ENCODE data around the gene INPP1. TPM values are rescaled to one million over a fixed set of nuclear protein-coding genes. Genes with fewer than 3 reads are reported as not detected.

INPP1 gene
- polyA plus RNA-seq, 1 donor (not counting 4 experiments of a cell fraction or from before 2014, with no cell fraction given): 6.3 TPM

GRCh38 chr2:190342611-190343010 is 778 bp upstream of the INPP1 start:
- H3K79me2 ChIP-seq (ENCODE audit: control insufficient read depth, insufficient read depth, low read length): no peaks in the 10 kb centered on the region
- TF ChIP-seq, protein P1, sequence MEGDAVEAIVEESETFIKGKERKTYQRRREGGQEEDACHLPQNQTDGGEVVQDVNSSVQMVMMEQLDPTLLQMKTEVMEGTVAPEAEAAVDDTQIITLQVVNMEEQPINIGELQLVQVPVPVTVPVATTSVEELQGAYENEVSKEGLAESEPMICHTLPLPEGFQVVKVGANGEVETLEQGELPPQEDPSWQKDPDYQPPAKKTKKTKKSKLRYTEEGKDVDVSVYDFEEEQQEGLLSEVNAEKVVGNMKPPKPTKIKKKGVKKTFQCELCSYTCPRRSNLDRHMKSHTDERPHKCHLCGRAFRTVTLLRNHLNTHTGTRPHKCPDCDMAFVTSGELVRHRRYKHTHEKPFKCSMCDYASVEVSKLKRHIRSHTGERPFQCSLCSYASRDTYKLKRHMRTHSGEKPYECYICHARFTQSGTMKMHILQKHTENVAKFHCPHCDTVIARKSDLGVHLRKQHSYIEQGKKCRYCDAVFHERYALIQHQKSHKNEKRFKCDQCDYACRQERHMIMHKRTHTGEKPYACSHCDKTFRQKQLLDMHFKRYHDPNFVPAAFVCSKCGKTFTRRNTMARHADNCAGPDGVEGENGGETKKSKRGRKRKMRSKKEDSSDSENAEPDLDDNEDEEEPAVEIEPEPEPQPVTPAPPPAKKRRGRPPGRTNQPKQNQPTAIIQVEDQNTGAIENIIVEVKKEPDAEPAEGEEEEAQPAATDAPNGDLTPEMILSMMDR (optimal IDR thresholded peaks at IDR 0.05 in 1 of 3, IDR thresholded peaks at IDR 0.05 in 1 of 3, conservative IDR thresholded peaks at IDR 0.05 in 1 of 3; ENCODE audit: extremely low read depth in 1 of 3, insufficient read depth in 2 of 3, low read length in 3 of 3): no peak
- no peak for TF ChIP-seq EZH2 (IDR thresholded peaks at IDR 0.05; ENCODE audit: low read length)
- dilution Hi-C loops (cut with MboI; ENCODE audit: extremely low pct_ligation_motif_present, low sequenced_read_pairs): no loop called here
- no peaks in the 10 kb centered on the region for H3K27me3 ChIP-seq (ENCODE audit: control insufficient read depth, extremely low read depth, insufficient read depth, low read length)
- H3K9ac ChIP-seq (ENCODE audit: control insufficient read depth, extremely low read depth, insufficient read depth, low read length): no peak overlapping the region
- FAIRE-seq (no peak), DNase-seq (ENCODE audit: low read depth, low spot score) (no peak)
- no peaks in the 10 kb centered on the region for H3K9me1 ChIP-seq (ENCODE audit: control insufficient read depth, extremely low read depth, insufficient read depth, low read length)
- no peak overlapping the region for H2AFZ ChIP-seq (ENCODE audit: control insufficient read depth, low read length)
- no peak overlapping the region for H3K4me3 ChIP-seq (ENCODE audit: control insufficient read depth in 2 of 3, extremely low read depth in 1 of 3, insufficient read depth in 2 of 3, low read depth in 1 of 3, low read length in 3 of 3)
- no peaks in the 10 kb centered on the region for H3K9me3 ChIP-seq (ENCODE audit: control insufficient read depth, low read depth, low read length)
- peaks cover 7% of the 10 kb centered on the region for H3K4me1 ChIP-seq (ENCODE audit: control insufficient read depth, extremely low read depth, insufficient read depth, low read length)
- H3K36me3 ChIP-seq (ENCODE audit: control insufficient read depth in 2 of 2, extremely low read depth in 1 of 2, insufficient read depth in 2 of 2, low read length in 2 of 2): no peaks in the 10 kb centered on the region
- H3K4me2 ChIP-seq (ENCODE audit: control insufficient read depth, extremely low read depth, insufficient read depth, low read depth, low read length): no peak overlapping the region
- H4K20me1 ChIP-seq (ENCODE audit: control insufficient read depth, extremely low read depth, insufficient read depth, low read length): no peaks in the 10 kb centered on the region
- no peak overlapping the region for H3K27ac ChIP-seq (ENCODE audit: control insufficient read depth, insufficient read depth, low read length)

DNA sequence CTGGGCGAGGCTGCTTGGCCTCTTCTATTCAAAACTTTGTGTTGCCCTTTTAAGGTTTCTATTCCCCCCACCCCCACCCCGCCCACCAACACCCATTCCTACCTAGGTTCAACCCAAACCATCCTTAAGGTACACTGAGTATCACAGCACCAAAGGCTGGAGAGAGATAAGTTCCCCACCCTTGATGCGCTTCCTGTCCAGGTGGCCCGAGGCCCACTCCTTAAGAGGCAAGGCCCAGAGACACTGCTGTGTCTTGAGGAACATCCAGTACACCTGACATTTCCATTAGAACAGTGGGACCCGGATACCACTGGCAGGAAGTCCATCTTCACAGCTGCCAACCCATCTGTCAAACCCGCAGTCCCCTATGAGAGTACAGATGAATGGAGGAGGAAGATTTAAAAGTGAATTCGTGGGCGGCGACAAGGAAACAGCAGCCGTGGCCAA is 277 bp upstream of the INPP1 start:
- H3K9ac ChIP-seq (ENCODE audit: control insufficient read depth, extremely low read depth, insufficient read depth, low read length): peak overlapping the region; percentile 76
- FAIRE-seq (no peak), DNase-seq (ENCODE audit: low read depth, low spot score) (no peak)
- peaks cover 7% of the 10 kb centered on the region for H3K4me1 ChIP-seq (ENCODE audit: control insufficient read depth, extremely low read depth, insufficient read depth, low read length)
- no peaks in the 10 kb centered on the region for H3K27me3 ChIP-seq (ENCODE audit: control insufficient read depth, extremely low read depth, insufficient read depth, low read length)
- TF ChIP-seq, protein P1 (optimal IDR thresholded peaks at IDR 0.05 in 1 of 3, IDR thresholded peaks at IDR 0.05 in 1 of 3, conservative IDR thresholded peaks at IDR 0.05 in 1 of 3; ENCODE audit: extremely low read depth in 1 of 3, insufficient read depth in 2 of 3, low read length in 3 of 3): no peak
- no peak for TF ChIP-seq EZH2 (IDR thresholded peaks at IDR 0.05; ENCODE audit: low read length)
- H3K79me2 ChIP-seq (ENCODE audit: control insufficient read depth, insufficient read depth, low read length): no peaks in the 10 kb centered on the region
- H3K27ac ChIP-seq (ENCODE audit: control insufficient read depth, insufficient read depth, low read length): peak overlapping the region; percentile 64
- H3K4me3 ChIP-seq (ENCODE audit: control insufficient read depth in 2 of 3, extremely low read depth in 1 of 3, insufficient read depth in 2 of 3, low read depth in 1 of 3, low read length in 3 of 3): peak overlapping the region; percentile 54 to 77 (median 64)
- no peaks in the 10 kb centered on the region for H3K36me3 ChIP-seq (ENCODE audit: control insufficient read depth in 2 of 2, extremely low read depth in 1 of 2, insufficient read depth in 2 of 2, low read length in 2 of 2)
- no peaks in the 10 kb centered on the region for H3K9me3 ChIP-seq (ENCODE audit: control insufficient read depth, low read depth, low read length)
- dilution Hi-C loops (cut with MboI; ENCODE audit: extremely low pct_ligation_motif_present, low sequenced_read_pairs): no loop called here
- H2AFZ ChIP-seq (ENCODE audit: control insufficient read depth, low read length): peak overlapping the region; percentile 93
- H3K4me2 ChIP-seq (ENCODE audit: control insufficient read depth, extremely low read depth, insufficient read depth, low read depth, low read length): peak overlapping the region; percentile 89
- no peaks in the 10 kb centered on the region for H4K20me1 ChIP-seq (ENCODE audit: control insufficient read depth, extremely low read depth, insufficient read depth, low read length)
- H3K9me1 ChIP-seq (ENCODE audit: control insufficient read depth, extremely low read depth, insufficient read depth, low read length): no peaks in the 10 kb centered on the region
